ENCODE results near the gene RNF187.
A peak's percentile ranks its signal among the peaks of the same experiment; 100 is the strongest.
"Not testable (repeated sequence)": the region's sequence is repeated elsewhere in the genome, so short reads cannot be mapped to it uniquely, and the experiment has no call there.

The RNF187 gene

DNA sequence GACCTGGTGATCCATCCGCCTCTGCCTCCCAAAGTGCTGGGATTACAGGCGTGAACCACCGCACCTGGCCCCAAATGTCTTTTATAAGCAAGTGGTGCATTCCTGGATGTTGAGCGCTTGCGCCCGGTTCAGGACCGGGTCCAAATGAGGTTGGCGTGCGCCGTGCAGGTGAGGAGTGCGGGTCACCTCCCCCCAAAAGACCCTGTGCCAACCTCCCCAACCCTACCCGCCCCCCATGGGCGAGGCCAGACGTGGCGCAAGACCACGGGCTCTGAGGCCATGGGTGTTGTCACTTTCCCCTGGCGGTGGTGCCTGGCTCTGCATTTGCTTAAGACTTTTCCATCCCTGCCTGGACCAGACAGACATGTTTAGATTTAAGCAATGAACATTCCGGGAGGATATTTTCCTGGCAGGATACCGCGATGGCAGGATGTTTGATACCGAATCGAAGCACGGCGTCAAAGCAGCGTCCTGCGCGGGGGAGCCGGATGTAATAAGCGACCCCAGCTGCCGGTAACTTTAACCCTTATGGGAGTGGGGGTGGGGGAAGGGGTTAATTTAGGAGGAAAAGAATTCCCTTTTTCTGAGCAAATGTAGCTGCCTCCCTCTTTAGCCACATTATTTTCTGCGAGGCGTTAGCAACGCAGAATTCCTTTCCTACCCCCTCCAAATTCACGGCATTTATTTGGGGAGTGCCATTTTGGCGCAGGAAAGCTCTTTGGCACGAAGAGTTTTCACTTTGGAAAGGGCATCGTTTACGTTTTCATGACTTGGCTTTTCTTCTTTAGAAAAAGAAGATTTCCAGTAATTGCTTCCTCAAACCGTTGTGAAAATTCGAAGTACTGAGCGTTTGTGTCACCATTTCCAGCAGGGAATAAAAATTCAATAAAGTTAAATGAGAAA is 27.8 kb upstream of the RNF187 start:
- peak; percentile 67 for DNase-seq

DNA sequence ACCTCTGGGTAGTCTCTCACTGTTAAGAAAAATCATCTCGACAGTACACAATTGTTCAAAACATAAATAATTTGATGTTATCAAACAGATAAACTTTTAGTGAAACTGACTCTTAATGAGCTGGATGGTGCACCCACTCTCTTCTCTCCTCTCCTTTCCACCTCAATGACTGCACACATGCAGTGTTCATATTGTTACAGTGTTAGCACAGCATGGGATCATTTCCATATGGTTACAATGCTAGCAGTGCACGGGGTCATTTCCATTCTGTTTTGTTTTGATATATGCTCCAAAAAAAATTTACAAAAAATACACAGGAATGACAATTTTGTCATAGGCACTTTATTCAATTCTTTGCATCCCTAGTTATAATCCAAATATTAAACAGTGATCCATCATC is 26.4 kb upstream of the RNF187 start:
- DNase-seq, result no peak

DNA sequence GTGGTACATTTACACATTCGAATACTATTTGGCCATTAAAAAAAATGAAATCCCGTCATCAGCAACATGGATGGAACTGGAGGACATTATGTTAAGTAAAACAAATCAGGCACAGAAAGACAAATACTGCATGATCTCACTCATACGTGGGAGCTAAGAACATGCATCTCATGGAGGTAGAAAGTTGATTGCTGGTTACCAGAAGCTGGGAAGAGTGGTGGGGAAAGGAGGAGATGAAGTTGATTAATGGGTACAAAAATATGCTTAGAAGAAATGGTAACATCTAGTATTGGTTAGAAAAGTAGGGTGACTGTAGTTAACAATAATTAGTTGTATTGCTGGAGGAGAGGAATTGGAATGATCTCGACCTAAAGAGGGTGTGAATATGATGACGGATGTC is 24.6 kb upstream of the RNF187 start:
- no peak for DNase-seq

DNA sequence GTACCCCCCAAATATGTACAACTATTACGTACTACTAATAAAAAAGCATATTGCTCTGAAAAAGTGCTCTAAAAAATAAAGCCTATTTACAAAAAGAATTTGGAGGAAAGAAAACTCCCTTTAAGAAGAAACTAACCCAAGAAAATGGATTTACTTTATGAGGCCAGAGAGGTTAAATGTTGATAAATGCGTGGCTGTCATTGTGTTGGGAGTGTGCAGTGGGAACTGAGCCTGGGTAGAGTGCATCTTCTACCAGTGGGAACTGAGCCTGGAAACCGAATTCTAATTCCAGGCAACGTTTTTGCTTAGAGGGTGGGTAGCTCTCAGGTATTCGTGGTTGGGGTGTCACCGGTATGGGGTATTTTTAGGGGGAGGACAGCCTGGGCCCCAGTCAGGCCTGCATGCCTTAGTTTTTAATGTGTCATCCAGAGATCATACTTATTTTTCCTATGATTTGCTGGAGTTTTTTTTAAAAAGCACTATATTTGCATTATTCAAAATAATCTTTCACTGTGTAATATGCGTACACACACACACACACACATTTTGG is 24.1 kb upstream of the RNF187 start:
- no peak for DNase-seq

DNA sequence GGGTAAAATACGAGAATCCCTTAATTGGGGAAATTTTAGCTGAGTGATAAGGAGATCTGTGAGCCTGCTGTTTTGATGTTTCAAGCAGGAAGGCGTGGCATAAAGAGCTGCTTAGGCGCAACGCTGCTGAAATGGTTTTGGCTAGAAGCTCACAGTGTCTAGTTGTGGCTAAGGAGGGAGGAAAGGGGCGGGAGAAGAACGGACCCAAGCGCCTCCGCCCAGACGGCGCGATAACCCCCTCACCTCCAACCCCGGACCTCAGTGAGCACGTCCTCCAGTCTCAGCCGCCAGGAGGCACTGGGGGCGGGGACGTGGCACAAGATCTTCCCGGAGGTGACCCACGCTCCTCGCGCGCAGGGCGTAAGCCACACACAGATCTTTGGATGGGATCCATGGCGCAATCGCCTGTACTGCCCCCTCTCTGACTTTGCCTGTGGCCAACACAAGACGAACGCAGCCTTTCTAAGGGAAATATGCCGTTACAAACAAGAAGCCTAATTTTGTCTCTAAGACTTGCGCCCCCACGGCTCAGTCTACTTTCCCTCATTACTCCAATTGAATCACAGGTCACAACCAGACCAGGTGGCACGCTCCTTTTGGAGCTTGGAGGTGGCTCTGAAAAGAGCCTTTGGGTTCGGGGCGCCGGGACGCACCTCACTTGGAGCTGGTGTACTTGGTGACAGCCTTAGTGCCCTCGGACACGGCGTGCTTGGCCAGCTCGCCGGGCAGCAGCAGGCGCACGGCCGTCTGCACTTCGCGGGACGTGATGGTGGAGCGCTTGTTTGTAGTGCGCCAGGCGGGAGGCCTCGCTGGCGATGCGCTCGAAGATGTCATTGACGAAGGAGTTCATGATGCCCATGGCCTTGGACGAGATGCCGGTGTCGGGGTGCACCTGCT is 23.4 kb upstream of the RNF187 start:
- DNase-seq, result peak; percentile 55

DNA sequence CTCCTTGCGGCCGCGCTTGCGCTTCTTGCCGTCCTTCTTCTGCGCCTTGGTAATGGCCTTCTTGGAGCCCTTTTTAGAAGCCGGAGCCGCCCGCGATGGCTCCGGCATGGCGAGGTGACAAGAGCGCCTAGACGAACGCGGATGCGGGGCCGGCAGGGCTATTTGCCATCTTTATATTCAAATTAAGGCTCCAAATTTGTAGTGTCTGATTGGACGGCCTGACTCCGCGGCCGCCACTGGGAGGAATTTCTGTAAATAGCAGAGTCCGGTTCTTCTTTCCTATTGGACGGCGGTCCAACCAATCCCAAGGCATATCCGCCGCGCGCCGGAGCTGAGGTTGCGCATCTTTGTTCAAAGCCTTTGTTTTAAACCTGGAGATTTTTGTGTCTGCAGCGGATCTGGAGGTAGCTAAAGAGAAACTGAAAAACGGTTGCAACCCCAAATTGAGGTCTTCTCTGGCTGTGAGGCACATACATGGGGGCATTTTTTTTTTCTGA is 22.6 kb upstream of the RNF187 start:
- peak; percentile 77 for DNase-seq

DNA sequence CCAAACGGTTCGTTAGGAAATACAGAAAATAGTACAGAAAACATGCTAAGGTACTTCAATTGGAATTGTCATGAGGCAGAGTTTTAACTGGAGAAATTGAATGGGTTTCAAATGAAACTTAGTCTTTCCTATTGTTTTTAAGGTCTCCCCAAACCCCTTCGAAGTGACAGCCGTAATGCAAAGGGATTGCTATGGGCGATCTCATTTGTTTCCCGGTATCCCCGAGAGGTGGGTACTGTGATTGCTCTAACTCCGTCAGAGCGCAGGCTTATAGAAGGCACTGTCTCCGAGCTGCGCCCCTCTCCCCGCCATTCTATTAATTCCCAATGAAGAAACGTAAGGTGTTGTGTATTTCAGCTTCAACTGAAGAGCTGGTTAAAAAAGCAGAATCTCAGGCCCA is 22.0 kb upstream of the RNF187 start:
- no peak for DNase-seq

DNA sequence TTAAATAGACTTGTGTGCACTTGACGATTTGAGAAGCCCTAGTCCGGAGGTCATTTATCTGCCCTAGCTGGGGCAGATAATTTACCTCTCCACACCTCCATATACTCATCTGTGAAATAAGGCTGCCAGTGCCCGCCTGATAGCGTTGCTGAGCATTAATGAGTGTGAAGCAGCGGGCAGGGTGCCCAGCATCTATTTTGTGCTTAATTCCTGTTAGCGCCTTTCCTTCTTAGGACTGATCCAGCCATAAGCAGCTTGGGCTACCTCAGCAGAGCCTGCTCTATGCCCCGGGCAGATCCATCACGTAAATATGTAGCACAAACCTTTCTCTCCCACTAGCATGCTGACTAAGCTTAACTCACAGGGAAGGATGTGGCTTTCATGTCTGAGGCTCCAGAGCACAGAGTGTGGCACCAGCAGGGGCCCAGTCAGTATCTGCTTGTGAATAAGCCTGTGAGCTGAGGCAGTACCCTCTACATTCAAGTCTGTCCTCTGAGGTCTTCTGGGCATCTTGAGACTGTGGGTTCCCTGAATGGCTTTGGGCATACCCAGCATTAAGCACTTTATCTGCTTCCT is 21.5 kb upstream of the RNF187 start:
- no peak for DNase-seq

DNA sequence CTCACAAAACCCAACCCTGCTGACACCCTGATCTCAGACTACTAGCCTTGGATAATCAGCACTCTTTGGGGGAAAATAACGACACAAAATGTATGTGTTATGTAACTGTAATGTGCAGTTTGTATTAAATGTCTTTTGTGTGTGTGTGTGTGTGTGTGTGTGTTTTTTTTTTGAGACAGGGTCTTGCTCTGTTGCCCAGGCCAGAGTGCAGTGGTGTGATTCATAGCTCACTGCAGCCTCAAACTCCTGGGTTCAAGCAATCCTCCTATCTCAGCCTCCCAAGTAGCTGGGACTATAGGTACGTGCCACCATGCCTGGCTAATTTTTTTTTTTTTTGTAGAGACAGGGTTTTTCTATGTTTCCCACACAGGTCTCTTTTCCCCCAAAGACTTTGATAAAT is 19.0 kb upstream of the RNF187 start:
- DNase-seq, result not testable (repeated sequence)

DNA sequence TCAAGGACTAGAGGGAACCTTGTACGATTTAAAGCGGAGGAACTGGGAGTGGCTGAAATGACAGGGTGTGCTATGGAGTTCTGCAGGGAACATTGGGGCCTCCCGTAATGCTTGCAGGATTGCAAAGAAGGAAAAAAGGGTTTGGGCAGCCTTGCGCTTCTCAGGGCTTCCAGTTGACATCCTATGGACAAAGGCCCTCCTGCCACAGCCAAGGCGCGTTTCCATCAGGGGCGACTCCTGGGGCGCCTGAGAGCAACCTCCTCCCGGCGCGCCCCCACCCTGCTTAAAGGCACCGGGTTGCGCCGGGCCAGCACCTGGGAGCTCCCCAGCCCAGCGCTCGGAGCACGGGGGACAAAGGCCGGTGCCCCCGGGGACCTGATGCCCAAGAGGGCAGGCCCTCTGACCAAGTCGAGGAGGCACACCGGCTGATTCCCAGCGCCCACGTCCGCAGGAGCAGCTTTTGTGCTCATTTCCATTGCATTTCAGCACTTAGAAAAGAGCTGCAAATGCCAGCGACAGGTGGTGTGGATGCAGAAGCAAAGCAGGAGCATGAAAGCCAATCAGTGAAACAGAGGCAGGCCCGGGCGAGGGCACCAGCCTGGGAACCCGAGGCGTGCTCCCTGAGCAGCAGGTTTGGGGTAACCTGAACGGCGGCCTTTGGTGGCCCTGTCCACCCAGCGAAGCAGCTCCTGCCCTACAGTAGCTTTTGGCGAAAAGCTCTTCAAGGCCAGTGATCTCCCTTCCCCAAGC is 17.6 kb upstream of the RNF187 start:
- DNase-seq, result no peak

DNA sequence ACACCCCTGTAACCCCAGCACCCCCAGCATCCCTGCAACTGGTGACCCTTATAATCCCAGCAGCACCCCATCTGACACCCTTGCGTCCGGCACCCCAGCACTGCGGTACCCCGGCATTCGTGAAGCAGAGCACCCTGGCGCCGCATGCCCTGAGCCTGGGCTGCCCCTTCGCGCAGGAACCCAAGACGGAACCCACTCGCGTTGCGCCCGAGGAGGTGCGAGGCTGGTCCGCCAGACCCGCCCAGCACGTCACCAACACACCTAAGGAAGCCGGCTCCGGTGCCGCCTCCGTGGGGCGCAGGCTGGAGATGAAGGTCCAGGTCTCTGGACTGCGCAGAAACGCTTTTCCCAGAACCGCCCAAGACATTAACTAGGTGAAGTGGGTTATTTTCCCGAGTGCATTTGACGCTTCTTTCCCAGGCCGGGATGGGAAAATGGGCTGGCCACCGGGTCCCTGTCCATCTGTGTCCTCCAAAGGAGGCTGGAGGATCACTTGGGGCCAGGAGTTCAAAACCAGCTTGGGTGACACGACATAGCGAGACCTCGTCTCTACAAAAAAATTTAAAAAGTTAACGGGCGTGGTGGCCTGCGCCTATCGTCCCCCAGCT is 15.9 kb upstream of the RNF187 start:
- no peak for DNase-seq

DNA sequence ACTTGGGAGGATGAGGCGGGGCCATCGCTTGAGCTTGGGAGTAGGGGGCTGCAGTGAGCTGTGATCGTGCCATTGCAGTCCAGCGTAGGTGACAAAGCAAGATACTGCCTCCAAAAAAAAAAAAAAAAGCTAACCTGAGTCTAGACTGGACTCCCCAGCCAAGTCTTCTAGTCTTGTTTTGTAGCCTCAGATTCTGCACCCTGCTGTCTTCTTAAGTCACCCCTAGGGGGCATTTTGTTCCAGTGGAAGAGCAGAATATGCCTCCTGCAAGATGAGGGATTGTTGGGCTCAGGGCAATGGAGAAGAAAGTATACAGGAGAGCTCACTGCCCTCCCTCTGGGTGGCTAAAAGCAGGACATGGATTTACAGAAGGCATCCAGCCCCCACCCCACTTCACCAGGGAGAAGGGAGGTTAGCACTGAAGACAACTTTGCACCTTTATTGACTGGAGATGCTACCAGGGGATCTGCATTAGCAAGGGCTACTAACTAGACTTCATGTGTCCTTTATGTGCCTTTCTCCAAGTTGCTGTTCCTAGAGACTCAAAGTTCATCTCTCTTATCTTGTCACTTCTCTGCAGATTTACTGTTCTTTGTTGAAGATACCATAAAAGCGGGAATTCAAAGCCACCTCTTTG is 15.3 kb upstream of the RNF187 start:
- no peak for DNase-seq

DNA sequence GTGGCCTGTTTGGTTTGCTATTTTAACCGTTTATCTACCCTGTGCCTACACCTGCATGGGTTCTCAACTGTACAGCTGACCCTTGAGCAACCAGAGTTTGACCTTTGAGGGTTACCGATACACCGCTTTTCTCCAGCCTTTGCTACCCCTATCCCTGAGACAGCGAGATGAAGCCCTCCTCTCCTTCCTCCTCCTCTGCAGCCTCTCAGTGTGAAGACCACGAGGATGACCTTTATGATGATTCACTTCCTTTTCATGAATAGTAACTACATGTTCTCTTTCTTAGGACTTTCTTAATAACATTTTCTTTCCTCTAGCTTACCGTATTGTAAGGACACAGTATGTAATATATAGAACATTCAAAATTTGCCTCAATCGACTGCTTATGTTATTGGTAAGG is 14.5 kb upstream of the RNF187 start:
- DNase-seq, result no peak

DNA sequence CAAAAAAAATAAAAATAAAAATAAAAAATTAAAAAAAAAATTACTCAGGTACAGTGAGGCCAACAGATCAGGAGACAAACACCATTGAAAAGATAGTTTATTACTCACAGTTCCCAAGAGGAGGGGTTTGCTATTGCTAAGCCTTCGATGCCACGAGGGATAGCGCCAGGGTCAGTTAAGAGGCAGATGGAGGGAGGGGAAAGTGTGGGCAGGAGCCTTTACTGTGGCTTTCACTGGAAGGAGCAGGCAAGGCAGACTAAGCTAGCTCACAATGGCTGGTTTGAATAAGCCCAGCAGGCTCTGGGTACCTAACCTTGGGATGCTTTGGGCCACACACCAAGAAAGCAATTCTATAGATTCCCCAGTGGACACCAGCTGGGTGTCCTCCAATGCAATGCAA is 12.7 kb upstream of the RNF187 start:
- no peak for DNase-seq

DNA sequence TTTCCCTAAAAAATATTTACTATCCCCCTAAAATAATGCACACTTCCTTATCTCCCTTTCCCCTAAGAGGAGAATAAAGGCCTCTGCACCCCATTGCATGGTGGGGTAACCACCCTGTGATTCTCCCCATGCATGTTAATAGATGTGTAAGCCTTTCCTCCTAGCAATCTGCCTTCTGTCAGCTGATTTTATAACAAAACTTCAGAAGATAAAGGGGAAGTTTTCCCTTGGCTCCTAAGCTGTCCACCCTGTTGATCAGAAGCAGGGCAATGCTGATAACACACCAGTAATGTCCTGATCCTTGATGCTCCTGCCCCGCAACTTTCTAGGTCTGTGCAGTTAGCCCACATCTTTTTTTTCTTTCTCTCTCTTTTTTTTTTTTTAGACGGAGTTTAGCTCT is 11.4 kb upstream of the RNF187 start:
- no peak for DNase-seq

DNA sequence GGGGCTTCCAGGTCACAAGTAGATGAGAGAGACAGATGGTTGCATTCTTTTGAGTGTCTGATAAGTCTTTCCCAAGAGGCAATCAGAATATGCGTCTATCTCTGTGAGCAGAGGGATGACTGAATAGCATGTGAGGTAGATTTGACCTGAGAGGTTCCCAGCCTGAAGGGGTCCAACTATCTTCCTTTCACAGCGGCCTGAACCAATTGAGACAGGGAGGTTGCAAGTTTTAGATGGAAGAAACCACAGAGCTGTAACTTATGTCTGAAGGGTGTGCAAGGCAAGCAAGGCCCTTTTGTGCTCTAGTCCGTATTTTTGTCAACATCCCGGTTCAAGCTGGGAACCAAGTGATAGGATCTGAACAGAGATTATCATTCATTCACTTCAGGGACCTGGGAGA is 9.9 kb upstream of the RNF187 start:
- no peak for DNase-seq

DNA sequence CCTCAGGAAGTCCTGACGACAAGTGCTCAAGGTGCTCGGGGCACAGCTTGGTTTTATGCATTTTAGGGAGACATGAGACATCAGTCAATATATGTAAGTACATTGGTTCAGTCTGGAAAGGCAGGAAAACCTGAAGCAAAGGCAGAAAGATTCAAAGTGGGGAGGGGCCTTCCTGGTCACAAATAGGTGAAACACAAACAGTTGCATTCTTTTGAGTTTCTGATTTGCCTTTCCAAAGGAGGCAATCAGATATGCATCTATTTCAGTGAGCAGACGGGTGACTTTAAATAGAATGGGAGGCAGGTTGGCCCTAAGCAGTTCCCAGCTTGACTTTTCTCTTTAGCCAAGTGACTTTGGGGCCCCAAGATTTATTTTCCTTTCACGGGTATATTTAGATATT is 8.9 kb upstream of the RNF187 start:
- DNase-seq, result no peak

DNA sequence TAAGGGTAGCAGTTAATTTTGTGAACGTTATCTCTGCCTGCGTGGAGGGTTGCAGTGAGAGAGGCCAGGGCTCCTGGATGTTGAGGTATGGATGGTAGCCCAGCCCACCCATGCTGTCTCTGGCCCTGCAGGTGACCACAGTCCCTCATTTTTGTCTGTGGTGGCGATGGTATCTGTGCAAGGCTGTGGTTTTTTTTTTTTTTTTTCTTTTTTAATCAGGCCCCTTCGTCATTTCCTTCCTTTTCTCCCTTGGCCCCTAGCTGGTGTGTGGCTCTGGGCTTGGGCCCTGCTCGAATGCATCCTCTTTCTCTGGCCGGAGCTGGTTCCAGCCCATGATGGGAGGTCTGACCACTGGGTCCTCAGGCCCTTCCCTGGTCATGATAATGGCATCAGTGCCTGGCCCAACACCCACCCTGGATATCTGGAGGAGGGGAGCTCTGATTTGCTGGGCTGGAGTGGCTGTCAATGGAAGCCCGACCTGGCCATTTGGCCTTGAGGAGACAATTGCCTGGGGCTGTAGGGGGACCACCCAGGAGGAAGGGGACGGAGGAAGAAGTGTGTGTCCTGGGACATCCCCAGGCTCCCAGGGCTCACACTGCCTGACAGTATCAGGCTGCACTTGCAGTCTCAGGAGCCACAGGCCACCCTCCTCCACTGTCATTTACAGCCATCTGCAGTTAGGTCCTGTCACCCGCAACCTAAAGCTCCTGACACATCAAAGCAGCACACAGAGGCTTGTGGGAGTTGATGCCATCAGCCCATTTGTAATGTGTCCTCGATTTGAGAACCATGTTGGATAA is 8.1 kb upstream of the RNF187 start:
- DNase-seq, result no peak

DNA sequence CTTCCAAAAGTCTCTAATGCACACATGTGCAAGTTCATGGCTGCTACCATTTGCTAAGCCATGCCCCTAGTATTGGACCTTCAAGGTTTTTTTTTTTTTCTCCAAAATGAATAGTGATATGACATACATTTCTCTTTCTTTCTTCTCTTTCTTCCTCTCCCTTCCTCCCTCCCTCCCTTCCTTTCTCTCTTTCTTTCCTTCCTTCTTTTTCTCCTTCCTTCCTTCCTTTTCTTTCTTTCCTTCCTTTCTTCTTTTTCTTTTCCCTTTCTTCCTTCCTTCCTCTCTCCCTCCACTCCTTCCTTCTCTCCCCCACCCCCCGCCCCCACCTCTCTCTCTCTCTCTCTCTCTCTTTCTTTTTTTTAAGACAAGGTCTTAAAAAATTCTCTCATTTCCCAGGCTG is 3.4 kb upstream of the RNF187 start:
- no peak for DNase-seq

All from right kidney (tissue), 1 donor.